Measurements from ENCODE around the gene BABAM2.

Gene BABAM2

DNA sequence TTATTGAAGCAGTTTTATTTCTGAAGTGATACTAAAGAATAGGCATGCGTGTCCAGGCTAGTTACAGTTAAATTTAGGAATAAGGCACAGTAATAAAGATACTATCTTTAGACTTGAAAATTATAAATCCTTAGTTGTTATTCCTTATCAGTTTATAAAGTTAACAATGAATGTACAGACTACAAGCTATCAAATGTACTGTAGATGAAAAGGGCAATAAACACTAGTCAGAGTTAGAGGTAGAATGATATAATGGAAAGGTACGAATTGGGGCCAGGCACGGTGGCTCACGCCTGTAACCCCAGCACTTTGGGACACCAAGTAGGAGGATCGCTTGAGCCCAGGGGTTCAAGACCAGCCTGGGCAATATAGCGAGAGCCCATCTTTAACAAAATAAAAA, 4.2 kb upstream of the BABAM2 start:
- TF ChIP-seq ZNF654 (tag by site-specific recombination; IDR thresholded peaks at IDR 0.05; ENCODE audit: low read depth) (no peak), ZXDB (tag by site-specific recombination; IDR thresholded peaks at IDR 0.05) (peak; percentile 52; the same call in 1 of the 2 replicates)
- TF ChIP-seq, protein P1, sequence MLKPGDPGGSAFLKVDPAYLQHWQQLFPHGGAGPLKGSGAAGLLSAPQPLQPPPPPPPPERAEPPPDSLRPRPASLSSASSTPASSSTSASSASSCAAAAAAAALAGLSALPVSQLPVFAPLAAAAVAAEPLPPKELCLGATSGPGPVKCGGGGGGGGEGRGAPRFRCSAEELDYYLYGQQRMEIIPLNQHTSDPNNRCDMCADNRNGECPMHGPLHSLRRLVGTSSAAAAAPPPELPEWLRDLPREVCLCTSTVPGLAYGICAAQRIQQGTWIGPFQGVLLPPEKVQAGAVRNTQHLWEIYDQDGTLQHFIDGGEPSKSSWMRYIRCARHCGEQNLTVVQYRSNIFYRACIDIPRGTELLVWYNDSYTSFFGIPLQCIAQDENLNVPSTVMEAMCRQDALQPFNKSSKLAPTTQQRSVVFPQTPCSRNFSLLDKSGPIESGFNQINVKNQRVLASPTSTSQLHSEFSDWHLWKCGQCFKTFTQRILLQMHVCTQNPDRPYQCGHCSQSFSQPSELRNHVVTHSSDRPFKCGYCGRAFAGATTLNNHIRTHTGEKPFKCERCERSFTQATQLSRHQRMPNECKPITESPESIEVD (tag by site-specific recombination; IDR thresholded peaks at IDR 0.05): peak; percentile 21; the same call in 1 of the 2 replicates
- Histone ChIP-seq H3K4me3 (ENCODE audit: low read depth, low read length) (no peak overlapping the region), H3K36me3 (ENCODE audit: control insufficient read depth in 2 of 2, insufficient read depth in 1 of 2, low read length in 2 of 2) (no peaks in the 10 kb centered on the region), H3K4me1 (ENCODE audit: control insufficient read depth, insufficient read depth, low read length) (peaks cover 8% of the 10 kb centered on the region; the same call in 1 of the 2 replicates), H3K27ac (ENCODE audit: extremely low read depth, low read depth, low read length) (no peak overlapping the region), H3K9me3 (ENCODE audit: control insufficient read depth, insufficient read depth, low read depth, low read length) (no peaks in the 10 kb centered on the region)
- ChIA-PET POLR2A (no interaction called here), CTCF (no interaction called here)

DNA sequence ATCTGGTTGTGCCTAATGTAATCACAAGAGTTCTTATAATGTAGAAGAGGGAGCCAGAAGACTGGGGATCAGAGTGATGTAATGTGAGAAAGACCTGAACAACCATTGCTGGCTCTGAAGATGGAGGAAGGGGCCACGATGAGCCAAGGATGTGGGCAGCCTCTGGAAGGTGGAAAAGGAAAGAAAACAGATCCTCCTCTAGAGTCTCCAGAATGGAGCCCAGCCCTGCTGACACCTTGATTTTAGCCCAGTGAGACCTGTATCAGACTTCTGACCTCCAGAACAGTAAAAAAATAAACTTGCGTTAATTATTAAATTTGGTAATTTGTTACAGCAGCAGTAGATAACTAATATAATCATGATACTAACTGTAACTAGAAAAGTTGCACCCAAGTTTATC, 3.4 kb upstream of the BABAM2 start:
- CTCF ChIA-PET: no interaction called here
- no peak overlapping the region for H3K27ac ChIP-seq (ENCODE audit: extremely low read depth, low read depth, low read length)

More for the DNA sequence above, 3.4 kb upstream of the BABAM2 start:
- H3K36me3 ChIP-seq (ENCODE audit: control insufficient read depth in 2 of 2, insufficient read depth in 1 of 2, low read length in 2 of 2): no peaks in the 10 kb centered on the region
- H3K9me3 ChIP-seq (ENCODE audit: control insufficient read depth, insufficient read depth, low read depth, low read length): no peaks in the 10 kb centered on the region
- TF ChIP-seq MEIS1 (CRISPR knock-in tag; IDR thresholded peaks at IDR 0.05; ENCODE audit: borderline replicate concordance) (no peak), ZNF561 (tag by site-specific recombination; IDR thresholded peaks at IDR 0.05; ENCODE audit: borderline replicate concordance) (no peak), ZNF621 (tag by site-specific recombination; IDR thresholded peaks at IDR 0.05) (no peak), YY1 (tag by site-specific recombination; IDR thresholded peaks at IDR 0.05) (no peak), ZNF514 (tag by site-specific recombination; IDR thresholded peaks at IDR 0.05) (no peak), ZNF654 (tag by site-specific recombination; IDR thresholded peaks at IDR 0.05; ENCODE audit: low read depth) (no peak), GFI1B (tag by site-specific recombination; IDR thresholded peaks at IDR 0.05) (no peak), ZNF174 (tag by site-specific recombination; IDR thresholded peaks at IDR 0.05) (no peak), ZNF623 (tag by site-specific recombination; IDR thresholded peaks at IDR 0.05) (no peak), ZIC2 (tag by site-specific recombination; IDR thresholded peaks at IDR 0.05) (no peak), ZNF274 (IDR thresholded peaks at IDR 0.05; ENCODE audit: low read length) (no peak), ZNF274 (tag by site-specific recombination; IDR thresholded peaks at IDR 0.05; ENCODE audit: borderline replicate concordance) (no peak)
- TF ChIP-seq, protein P2, sequence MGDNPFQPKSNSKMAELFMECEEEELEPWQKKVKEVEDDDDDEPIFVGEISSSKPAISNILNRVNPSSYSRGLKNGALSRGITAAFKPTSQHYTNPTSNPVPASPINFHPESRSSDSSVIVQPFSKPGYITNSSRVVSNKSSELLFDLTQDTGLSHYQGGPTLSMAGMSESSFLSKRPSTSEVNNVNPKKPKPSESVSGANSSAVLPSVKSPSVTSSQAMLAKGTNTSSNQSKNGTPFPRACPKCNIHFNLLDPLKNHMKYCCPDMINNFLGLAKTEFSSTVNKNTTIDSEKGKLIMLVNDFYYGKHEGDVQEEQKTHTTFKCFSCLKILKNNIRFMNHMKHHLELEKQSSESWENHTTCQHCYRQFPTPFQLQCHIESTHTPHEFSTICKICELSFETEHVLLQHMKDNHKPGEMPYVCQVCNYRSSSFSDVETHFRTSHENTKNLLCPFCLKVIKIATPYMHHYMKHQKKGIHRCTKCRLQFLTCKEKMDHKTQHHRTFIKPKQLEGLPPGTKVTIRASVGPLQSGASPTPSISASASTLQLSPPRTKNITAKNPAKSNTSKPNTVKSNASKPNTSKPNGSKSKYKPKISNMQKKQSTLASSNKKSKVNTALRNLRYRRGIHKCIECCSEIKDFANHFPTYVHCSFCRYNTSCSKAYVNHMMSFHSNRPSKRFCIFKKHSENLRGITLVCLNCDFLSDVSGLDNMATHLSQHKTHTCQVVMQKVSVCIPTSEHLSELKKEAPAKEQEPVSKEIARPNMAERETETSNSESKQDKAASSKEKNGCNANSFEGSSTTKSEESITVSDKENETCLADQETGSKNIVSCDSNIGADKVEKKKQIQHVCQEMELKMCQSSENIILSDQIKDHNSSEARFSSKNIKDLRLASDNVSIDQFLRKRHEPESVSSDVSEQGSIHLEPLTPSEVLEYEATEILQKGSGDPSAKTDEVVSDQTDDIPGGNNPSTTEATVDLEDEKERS (tag by site-specific recombination; IDR thresholded peaks at IDR 0.05): no peak
- TF ChIP-seq, protein P3, sequence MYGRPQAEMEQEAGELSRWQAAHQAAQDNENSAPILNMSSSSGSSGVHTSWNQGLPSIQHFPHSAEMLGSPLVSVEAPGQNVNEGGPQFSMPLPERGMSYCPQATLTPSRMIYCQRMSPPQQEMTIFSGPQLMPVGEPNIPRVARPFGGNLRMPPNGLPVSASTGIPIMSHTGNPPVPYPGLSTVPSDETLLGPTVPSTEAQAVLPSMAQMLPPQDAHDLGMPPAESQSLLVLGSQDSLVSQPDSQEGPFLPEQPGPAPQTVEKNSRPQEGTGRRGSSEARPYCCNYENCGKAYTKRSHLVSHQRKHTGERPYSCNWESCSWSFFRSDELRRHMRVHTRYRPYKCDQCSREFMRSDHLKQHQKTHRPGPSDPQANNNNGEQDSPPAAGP (tag by site-specific recombination; IDR thresholded peaks at IDR 0.05): no peak
- TF ChIP-seq, protein P4, sequence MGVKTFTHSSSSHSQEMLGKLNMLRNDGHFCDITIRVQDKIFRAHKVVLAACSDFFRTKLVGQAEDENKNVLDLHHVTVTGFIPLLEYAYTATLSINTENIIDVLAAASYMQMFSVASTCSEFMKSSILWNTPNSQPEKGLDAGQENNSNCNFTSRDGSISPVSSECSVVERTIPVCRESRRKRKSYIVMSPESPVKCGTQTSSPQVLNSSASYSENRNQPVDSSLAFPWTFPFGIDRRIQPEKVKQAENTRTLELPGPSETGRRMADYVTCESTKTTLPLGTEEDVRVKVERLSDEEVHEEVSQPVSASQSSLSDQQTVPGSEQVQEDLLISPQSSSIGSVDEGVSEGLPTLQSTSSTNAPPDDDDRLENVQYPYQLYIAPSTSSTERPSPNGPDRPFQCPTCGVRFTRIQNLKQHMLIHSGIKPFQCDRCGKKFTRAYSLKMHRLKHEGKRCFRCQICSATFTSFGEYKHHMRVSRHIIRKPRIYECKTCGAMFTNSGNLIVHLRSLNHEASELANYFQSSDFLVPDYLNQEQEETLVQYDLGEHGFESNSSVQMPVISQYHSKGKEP (tag by site-specific recombination; IDR thresholded peaks at IDR 0.05): no peak
- TF ChIP-seq, protein P5, sequence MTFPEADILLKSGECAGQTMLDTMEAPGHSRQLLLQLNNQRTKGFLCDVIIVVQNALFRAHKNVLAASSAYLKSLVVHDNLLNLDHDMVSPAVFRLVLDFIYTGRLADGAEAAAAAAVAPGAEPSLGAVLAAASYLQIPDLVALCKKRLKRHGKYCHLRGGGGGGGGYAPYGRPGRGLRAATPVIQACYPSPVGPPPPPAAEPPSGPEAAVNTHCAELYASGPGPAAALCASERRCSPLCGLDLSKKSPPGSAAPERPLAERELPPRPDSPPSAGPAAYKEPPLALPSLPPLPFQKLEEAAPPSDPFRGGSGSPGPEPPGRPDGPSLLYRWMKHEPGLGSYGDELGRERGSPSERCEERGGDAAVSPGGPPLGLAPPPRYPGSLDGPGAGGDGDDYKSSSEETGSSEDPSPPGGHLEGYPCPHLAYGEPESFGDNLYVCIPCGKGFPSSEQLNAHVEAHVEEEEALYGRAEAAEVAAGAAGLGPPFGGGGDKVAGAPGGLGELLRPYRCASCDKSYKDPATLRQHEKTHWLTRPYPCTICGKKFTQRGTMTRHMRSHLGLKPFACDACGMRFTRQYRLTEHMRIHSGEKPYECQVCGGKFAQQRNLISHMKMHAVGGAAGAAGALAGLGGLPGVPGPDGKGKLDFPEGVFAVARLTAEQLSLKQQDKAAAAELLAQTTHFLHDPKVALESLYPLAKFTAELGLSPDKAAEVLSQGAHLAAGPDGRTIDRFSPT (tag by site-specific recombination; IDR thresholded peaks at IDR 0.05): no peak
- TF ChIP-seq, protein P6, sequence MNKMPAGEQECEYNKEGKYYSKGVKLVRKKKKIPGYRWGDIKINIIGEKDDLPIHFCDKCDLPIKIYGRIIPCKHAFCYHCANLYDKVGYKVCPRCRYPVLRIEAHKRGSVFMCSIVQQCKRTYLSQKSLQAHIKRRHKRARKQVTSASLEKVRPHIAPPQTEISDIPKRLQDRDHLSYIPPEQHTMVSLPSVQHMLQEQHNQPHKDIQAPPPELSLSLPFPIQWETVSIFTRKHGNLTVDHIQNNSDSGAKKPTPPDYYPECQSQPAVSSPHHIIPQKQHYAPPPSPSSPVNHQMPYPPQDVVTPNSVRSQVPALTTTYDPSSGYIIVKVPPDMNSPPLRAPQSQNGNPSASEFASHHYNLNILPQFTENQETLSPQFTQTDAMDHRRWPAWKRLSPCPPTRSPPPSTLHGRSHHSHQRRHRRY (tag by site-specific recombination; IDR thresholded peaks at IDR 0.05): no peak
- TF ChIP-seq, protein P7, sequence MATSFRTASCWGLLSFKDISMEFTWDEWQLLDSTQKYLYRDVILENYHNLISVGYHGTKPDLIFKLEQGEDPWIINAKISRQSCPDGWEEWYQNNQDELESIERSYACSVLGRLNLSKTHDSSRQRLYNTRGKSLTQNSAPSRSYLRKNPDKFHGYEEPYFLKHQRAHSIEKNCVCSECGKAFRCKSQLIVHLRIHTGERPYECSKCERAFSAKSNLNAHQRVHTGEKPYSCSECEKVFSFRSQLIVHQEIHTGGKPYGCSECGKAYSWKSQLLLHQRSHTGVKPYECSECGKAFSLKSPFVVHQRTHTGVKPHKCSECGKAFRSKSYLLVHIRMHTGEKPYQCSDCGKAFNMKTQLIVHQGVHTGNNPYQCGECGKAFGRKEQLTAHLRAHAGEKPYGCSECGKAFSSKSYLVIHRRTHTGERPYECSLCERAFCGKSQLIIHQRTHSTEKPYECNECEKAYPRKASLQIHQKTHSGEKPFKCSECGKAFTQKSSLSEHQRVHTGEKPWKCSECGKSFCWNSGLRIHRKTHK (tag by site-specific recombination; IDR thresholded peaks at IDR 0.05): no peak
- POLR2A ChIA-PET: no interaction called here
- H3K4me3 ChIP-seq (ENCODE audit: low read depth, low read length): no peak overlapping the region
- peaks cover 8% of the 10 kb centered on the region; the same call in 1 of the 2 replicates for H3K4me1 ChIP-seq (ENCODE audit: control insufficient read depth, insufficient read depth, low read length)
